HepG2 (cell line): ENCODE results near the gene KLHL5. TPM values are rescaled to one million over a fixed set of nuclear protein-coding genes. Genes with fewer than 3 reads are reported as not detected.

Experiments
- ATAC-seq: fragments of 200-7000 bp; cut with Tn5 transposase; 3 replicates; pipeline ENCODE4 v1.9.1; 2020; ENCODE audit warnings: mild to moderate bottlenecking, moderate library complexity
- BruUV-seq: library from RNA; stranded (reverse); fragments of 400-500 nt; replicated peaks from 2 replicates; lab custom pipeline; 2021; lab: Mats Ljungman, UMichigan
- CTCF ChIA-PET: fragments of 300-600 bp; formaldehyde crosslinking; extraction: SDS; loops from one replicate; lab custom pipeline; 2021; ENCODE audit warnings: low total read pairs, inconsistent platforms, low intra/inter-chr PET ratio; lab: Yijun Ruan, JAX
- POLR2A ChIA-PET: fragments of 350-600 bp; sonication (Branson Sonifier 250); formaldehyde crosslinking; loops from one replicate; lab custom pipeline; 2020; ENCODE audit warnings: antibody characterized with exemption, inconsistent platforms; lab: Yijun Ruan, JAX
- DNase-seq: peaks from one replicate; pipeline ENCODE4 v3.0.0-alpha.2; 2015; ENCODE audit warnings: low spot score
- FAIRE-seq: peaks from 3 replicates; lab custom pipeline; 2011; peaks lifted over from hg19 to GRCh38; lab: Jason Lieb, UNC
- H2AFZ ChIP-seq: one replicate; pipeline ENCODE4 v1.6.1; 2011; ENCODE audit warnings: low read length, inconsistent platforms
- H3K27ac ChIP-seq: fragments of 300-600 bp; 3 replicates; pipeline ENCODE4 v1.8.0; 2011; ENCODE audit warnings: mixed run types, mild to moderate bottlenecking, mixed read lengths, low read length, inconsistent platforms; ENCODE audit not compliant: insufficient read depth; ENCODE audit errors: extremely low read length
- H3K27me3 ChIP-seq, 2 experiments: fragments of 200-600 bp in 1 of 2; 2 replicates in 1 of 2; 3 replicates in 1 of 2; pipeline versions ENCODE4 v1.6.0 to v1.8.0; 2011; ENCODE audit warnings: low read length in 2 of 2, mild to moderate bottlenecking in 2 of 2, moderate library complexity in 2 of 2, inconsistent platforms in 1 of 2; ENCODE audit not compliant: insufficient read depth in 2 of 2, control insufficient read depth in 1 of 2
- H3K36me3 ChIP-seq, 2 experiments: fragments of 200-600 bp in 1 of 2; replicated peaks in 1 of 2; 2 replicates in 1 of 2; 3 replicates in 1 of 2; pipeline versions ENCODE4 v1.5.1 to v1.8.0; 2011; ENCODE audit warnings: low read length in 2 of 2, inconsistent platforms in 1 of 2; ENCODE audit not compliant: insufficient read depth in 2 of 2, control insufficient read depth in 1 of 2
- H3K4me1 ChIP-seq: 2 replicates; pipeline ENCODE4 v1.5.1; 2012; ENCODE audit warnings: low read length, inconsistent platforms; ENCODE audit not compliant: insufficient read depth
- H3K4me2 ChIP-seq: 2 replicates; pipeline ENCODE4 v1.6.0; 2011; ENCODE audit warnings: low read depth, low read length, inconsistent platforms
- H3K4me3 ChIP-seq, 3 experiments: fragments of 200-600 bp in 1 of 3; sonication (generic), shearing (Covaris generic) in 1 of 3; replicated peaks in 1 of 3; 2 replicates each; pipeline ENCODE4 v1.5.1; 2011 to 2016; ENCODE audit warnings: low read length in 3 of 3, inconsistent platforms in 2 of 3, low read depth in 2 of 3, mild to moderate bottlenecking in 2 of 3, control low read depth in 1 of 3, mixed read lengths in 1 of 3; ENCODE audit not compliant: insufficient read depth in 1 of 3
- H3K79me2 ChIP-seq: one replicate; pipeline ENCODE4 v1.6.1; 2011; ENCODE audit warnings: low read length, inconsistent platforms; ENCODE audit not compliant: insufficient read depth
- H3K9ac ChIP-seq: 2 replicates; pipeline ENCODE4 v1.6.0; 2011; ENCODE audit warnings: mild to moderate bottlenecking, low read depth, low read length, inconsistent platforms; ENCODE audit not compliant: insufficient read depth
- H3K9me3 ChIP-seq: 2 replicates; pipeline ENCODE4 v1.5.1; 2012; ENCODE audit warnings: mild to moderate bottlenecking, low read length
- H4K20me1 ChIP-seq: 2 replicates; pipeline ENCODE4 v1.6.0; 2011; ENCODE audit warnings: inconsistent platforms, mild to moderate bottlenecking, low read length, moderate library complexity; ENCODE audit not compliant: insufficient read depth
- ATF7 ChIP-seq, 2 experiments: fragments of 450-650 bp in 1 of 2; sonication (generic) in 1 of 2; formaldehyde crosslinking in 1 of 2; IDR thresholded peaks; 2 replicates each; pipeline versions ENCODE4 v1.4.0 to v1.6.1; 2016 to 2020; ENCODE audit warnings: antibody characterized with exemption in 1 of 2, mild to moderate bottlenecking in 1 of 2, missing genetic modification reagents in 1 of 2
- GZF1 ChIP-seq: sonication (generic); formaldehyde crosslinking; IDR thresholded peaks from 2 replicates; pipeline ENCODE4 v1.5.1; 2020; ENCODE audit warnings: mild to moderate bottlenecking, missing genetic modification reagents
- MZF1 ChIP-seq: sonication (generic); formaldehyde crosslinking; IDR thresholded peaks from 2 replicates; pipeline ENCODE4 v1.8.1; 2023; ENCODE audit warnings: mild to moderate bottlenecking, missing genetic modification reagents, borderline replicate concordance
- PCBP2 ChIP-seq: fragments of 200-400 bp; formaldehyde crosslinking; optimal IDR thresholded peaks from 2 replicates; pipeline ENCODE3; 2018; ENCODE audit warnings: low read length, low read depth; ENCODE audit not compliant: poor library complexity, severe bottlenecking
- SP5 ChIP-seq: IDR thresholded peaks from 2 replicates; pipeline ENCODE4 v1.6.1; 2016; ENCODE audit warnings: low read depth, borderline replicate concordance
- ZNF256 ChIP-seq: sonication (generic); formaldehyde crosslinking; conservative IDR thresholded peaks from 2 replicates; pipeline ENCODE4 v1.4.0; 2020; ENCODE audit warnings: missing genetic modification reagents
- ZNF282 ChIP-seq: fragments of 450-650 bp; IDR thresholded peaks from 2 replicates; pipeline ENCODE4 v1.6.1; 2018; ENCODE audit not compliant: partially characterized antibody
- ZNF615 ChIP-seq: sonication (generic); formaldehyde crosslinking; IDR thresholded peaks from 2 replicates; pipeline ENCODE4 v1.5.0; 2020; ENCODE audit warnings: mild to moderate bottlenecking, missing genetic modification reagents, borderline replicate concordance
- ZNF790 ChIP-seq: sonication (generic); formaldehyde crosslinking; IDR thresholded peaks from 2 replicates; pipeline ENCODE4 v1.8.0; 2022; ENCODE audit warnings: missing genetic modification reagents, mild to moderate bottlenecking, borderline replicate concordance
- WGBS: methylation state at CpG from one replicate; pipeline ENCODE4 v1.1.6; 2017; ENCODE audit warnings: low lambda C conversion rate; 5-methylcytosine and 5-hydroxymethylcytosine counted together
- in situ Hi-C: cut with HindIII; loops from 2 replicates; pipeline ENCODE4 v1.10.0; 2017; ENCODE audit warnings: low pct_unique_long_range_greater_than_20kb; ENCODE audit not compliant: extremely low pct_ligation_motif_present
- intact Hi-C: fragments of 100-400 bp; cut with micrococcal nuclease; formaldehyde crosslinking; loops from one replicate; pipeline ENCODE4 v1.10.0; 2022; ENCODE audit not compliant: unreplicated experiment
- polyA plus RNA-seq, 8 experiments: library from polyadenylated mRNA; depleted of rRNA in 3 of 8; stranded (reverse) in 7 of 8; unstranded in 1 of 8; fragments of >200 nt; fragmentation: Illumina TruSeq in 4 of 8; extraction: Trizol in 4 of 8; gene quantifications; 2 replicates each; pipeline versions ENCODE4 v1.2.1 to v1.2.3, GENCODE V29; 2011 to 2016; ENCODE audit warnings: low read depth in 4 of 8, missing spikeins in 1 of 8, mixed read lengths in 1 of 8; ENCODE audit not compliant: insufficient read depth in 1 of 8
- total RNA-seq, 5 experiments: library from RNA; depleted of rRNA; stranded (reverse); fragments of >200 nt; fragmentation: Illumina TruSeq; extraction: Trizol; gene quantifications; 2 replicates each; pipeline ENCODE4 v1.2.3, GENCODE V29; 2016; ENCODE audit warnings: low read depth in 1 of 5
- TF ChIP-seq, protein P1 (sequence below), 2 experiments: sonication (generic) in 1 of 2; formaldehyde crosslinking in 1 of 2; IDR thresholded peaks; 2 replicates each; pipeline versions ENCODE4 v1.6.1 to v1.9.0; 2014 to 2022; ENCODE audit warnings: antibody characterized with exemption in 1 of 2, borderline replicate concordance in 1 of 2, inconsistent platforms in 1 of 2, low read depth in 1 of 2, missing genetic modification reagents in 1 of 2
- TF ChIP-seq, protein P2 (sequence below): sonication (generic); formaldehyde crosslinking; conservative IDR thresholded peaks from 2 replicates; pipeline ENCODE4 v1.4.0; 2020; ENCODE audit warnings: missing genetic modification reagents

The KLHL5 gene
- total and polyA plus RNA-seq, 2 of the 13 experiments (the other 11 are each of a cell fraction or from before 2014, with no cell fraction given), result 36.2 to 38.7 TPM

DNA sequence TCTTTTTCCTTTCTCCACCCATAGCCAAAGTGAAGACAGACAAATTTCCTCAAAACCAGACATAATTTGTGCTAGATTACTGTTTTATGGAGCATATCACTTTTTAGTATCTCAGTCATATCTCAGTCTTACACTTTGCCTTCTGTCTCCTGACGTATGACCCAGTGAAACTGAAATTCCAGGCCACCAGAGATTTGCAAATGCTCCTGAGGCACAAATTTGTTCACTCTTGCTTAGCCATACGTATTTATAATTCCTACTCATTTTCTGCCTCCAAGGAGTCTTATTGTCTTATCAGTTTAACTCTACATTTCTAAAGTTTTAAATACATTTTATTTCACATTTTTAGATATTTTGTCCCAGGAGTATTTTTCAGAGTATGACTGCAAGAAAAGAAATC is 39.8 kb upstream of the KLHL5 start:
- ATAC-seq, result no peak
- no peak overlapping the region for H2AFZ ChIP-seq
- no peak overlapping the region for H3K9ac ChIP-seq
- DNase-seq, result no peak
- no TSS peak for BruUV-seq
- H3K4me2 ChIP-seq, result no peak overlapping the region
- H3K27me3 ChIP-seq, result no peaks in the 10 kb centered on the region
- POLR2A ChIA-PET, result no interaction called here
- H4K20me1 ChIP-seq, result no peaks in the 10 kb centered on the region
- no peaks in the 10 kb centered on the region for H3K36me3 ChIP-seq
- in situ Hi-C loops (no loop called here), intact Hi-C loops (no loop called here)
- CTCF ChIA-PET, result no interaction called here
- H3K9me3 ChIP-seq, result no peaks in the 10 kb centered on the region
- FAIRE-seq, result no peak
- H3K4me1 ChIP-seq, result peaks cover 8% of the 10 kb centered on the region
- no peak overlapping the region for H3K4me3 ChIP-seq
- no peak overlapping the region for H3K27ac ChIP-seq
- no peaks in the 10 kb centered on the region for H3K79me2 ChIP-seq
- WGBS, result 87% methylated on average over 2 of the region's 2 CpGs
- TF ChIP-seq ZNF282 (no peak), MZF1 (no peak), ATF7 (IDR thresholded peaks at IDR 0.05) (no peak), ATF7 (CRISPR knock-in tag; IDR thresholded peaks at IDR 0.05) (no peak), SP5 (CRISPR knock-in tag) (no peak), ZNF256 (no peak), PCBP2 (no peak), GZF1 (CRISPR knock-in tag) (no peak), ZNF615 (CRISPR knock-in tag) (no peak), ZNF790 (CRISPR knock-in tag) (no peak)
- TF ChIP-seq, protein P1, sequence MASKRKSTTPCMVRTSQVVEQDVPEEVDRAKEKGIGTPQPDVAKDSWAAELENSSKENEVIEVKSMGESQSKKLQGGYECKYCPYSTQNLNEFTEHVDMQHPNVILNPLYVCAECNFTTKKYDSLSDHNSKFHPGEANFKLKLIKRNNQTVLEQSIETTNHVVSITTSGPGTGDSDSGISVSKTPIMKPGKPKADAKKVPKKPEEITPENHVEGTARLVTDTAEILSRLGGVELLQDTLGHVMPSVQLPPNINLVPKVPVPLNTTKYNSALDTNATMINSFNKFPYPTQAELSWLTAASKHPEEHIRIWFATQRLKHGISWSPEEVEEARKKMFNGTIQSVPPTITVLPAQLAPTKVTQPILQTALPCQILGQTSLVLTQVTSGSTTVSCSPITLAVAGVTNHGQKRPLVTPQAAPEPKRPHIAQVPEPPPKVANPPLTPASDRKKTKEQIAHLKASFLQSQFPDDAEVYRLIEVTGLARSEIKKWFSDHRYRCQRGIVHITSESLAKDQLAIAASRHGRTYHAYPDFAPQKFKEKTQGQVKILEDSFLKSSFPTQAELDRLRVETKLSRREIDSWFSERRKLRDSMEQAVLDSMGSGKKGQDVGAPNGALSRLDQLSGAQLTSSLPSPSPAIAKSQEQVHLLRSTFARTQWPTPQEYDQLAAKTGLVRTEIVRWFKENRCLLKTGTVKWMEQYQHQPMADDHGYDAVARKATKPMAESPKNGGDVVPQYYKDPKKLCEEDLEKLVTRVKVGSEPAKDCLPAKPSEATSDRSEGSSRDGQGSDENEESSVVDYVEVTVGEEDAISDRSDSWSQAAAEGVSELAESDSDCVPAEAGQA (IDR thresholded peaks at IDR 0.05; ENCODE audit: low read depth), result no peak
- TF ChIP-seq, protein P1 (CRISPR knock-in tag; IDR thresholded peaks at IDR 0.05; ENCODE audit: borderline replicate concordance), result no peak
- TF ChIP-seq, protein P2, sequence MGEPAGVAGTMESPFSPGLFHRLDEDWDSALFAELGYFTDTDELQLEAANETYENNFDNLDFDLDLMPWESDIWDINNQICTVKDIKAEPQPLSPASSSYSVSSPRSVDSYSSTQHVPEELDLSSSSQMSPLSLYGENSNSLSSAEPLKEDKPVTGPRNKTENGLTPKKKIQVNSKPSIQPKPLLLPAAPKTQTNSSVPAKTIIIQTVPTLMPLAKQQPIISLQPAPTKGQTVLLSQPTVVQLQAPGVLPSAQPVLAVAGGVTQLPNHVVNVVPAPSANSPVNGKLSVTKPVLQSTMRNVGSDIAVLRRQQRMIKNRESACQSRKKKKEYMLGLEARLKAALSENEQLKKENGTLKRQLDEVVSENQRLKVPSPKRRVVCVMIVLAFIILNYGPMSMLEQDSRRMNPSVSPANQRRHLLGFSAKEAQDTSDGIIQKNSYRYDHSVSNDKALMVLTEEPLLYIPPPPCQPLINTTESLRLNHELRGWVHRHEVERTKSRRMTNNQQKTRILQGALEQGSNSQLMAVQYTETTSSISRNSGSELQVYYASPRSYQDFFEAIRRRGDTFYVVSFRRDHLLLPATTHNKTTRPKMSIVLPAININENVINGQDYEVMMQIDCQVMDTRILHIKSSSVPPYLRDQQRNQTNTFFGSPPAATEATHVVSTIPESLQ, result no peak
